BLaER1 (cell line): ENCODE data around the gene DSG1.
"Not testable (repeated sequence)": the region's sequence is repeated elsewhere in the genome, so short reads cannot be mapped to it uniquely, and the experiment has no call there.

Source experiments
- H3K27ac ChIP-seq: shearing (Covaris generic); formaldehyde crosslinking; 2 replicates; pipeline ENCODE4 v1.8.1; 2022
- H3K27me3 ChIP-seq: shearing (Covaris generic); formaldehyde crosslinking; 2 replicates; pipeline ENCODE4 v1.8.1; 2022
- H3K36me3 ChIP-seq: shearing (Covaris generic); formaldehyde crosslinking; 2 replicates; pipeline ENCODE4 v1.8.1; 2022
- H3K4me1 ChIP-seq: shearing (Covaris generic); formaldehyde crosslinking; 2 replicates; pipeline ENCODE4 v1.8.1; 2022
- H3K4me2 ChIP-seq: shearing (Covaris generic); formaldehyde crosslinking; 2 replicates; pipeline ENCODE4 v1.8.1; 2022
- H3K4me3 ChIP-seq: shearing (Covaris generic); formaldehyde crosslinking; 2 replicates; pipeline ENCODE4 v1.8.1; 2022
- H3K9ac ChIP-seq: shearing (Covaris generic); formaldehyde crosslinking; 2 replicates; pipeline ENCODE4 v1.8.1; 2022
- H3K9me3 ChIP-seq: shearing (Covaris generic); formaldehyde crosslinking; 2 replicates; pipeline ENCODE4 v1.8.1; 2022
- H4K20me1 ChIP-seq: shearing (Covaris generic); formaldehyde crosslinking; 2 replicates; pipeline ENCODE4 v1.8.1; 2022
- Cebpa-rat ChIP-seq: shearing (Covaris generic); IDR thresholded peaks from 2 replicates; pipeline ENCODE4 v1.8.1; 2022

Gene DSG1

DNA sequence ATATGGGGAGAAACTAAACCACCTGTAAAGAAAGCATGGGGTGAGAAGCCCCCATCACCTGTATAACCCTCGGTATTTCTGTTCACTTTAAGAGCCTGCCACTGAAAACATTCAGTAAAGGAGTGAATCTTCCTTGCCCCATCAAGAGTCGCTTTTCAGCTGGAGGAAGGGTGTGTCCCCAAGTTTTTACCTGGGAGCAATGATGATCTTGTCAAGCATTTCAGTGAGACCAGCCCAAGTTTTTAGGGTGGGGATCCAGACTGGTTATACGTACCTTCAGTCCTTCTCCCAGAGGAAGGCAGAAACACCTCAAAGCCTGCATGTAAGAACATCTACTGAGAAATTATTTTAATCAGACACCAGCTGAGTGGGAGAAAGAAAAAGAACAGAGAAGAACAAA is at the start of gene DSG1:
TSS of gene DSG1 (plus strand) at position 301 of the 400 bp plus-strand sequence. CDS start 141 bp downstream, outside the sequence.
- Histone ChIP-seq H3K36me3 (no peaks in the 10 kb centered on the region), H3K4me2 (no peak within 1 kb of the TSS), H3K9me3 (no peaks in the 10 kb centered on the region), H3K27me3 (no peaks in the 10 kb centered on the region), H3K4me3 (no peak within 1 kb of the TSS), H3K4me1 (no peaks in the 10 kb centered on the region), H3K27ac (no peak within 1 kb of the TSS), H4K20me1 (no peaks in the 10 kb centered on the region), H3K9ac (no peak within 1 kb of the TSS)
- no peak for TF ChIP-seq Cebpa-rat

DNA sequence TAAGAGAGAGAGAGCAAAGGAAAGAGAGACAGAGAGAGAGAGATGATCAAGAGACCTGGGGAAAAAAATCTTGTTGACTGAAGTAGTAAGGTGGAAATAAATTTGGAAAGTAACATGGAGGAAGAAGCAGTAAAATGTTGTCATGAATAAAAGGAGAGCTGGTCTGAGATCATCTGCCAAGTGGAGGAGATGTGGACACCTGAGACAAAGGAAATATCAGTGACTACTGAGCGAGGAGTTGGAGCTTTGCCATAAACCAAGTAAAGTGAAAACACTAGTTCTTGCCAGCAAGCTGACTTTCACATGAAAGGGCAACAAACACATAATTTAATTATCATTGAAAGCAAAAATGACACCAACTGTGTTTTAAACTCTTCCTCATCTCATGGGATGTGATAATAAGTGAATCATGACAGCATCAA is 49.0 kb upstream of the DSG1 start:
- Histone ChIP-seq H3K27me3 (no peaks in the 10 kb centered on the region), H3K4me3 (no peak overlapping the region), H3K4me2 (no peak overlapping the region), H3K4me1 (no peaks in the 10 kb centered on the region), H3K36me3 (no peaks in the 10 kb centered on the region), H3K9ac (no peak overlapping the region), H4K20me1 (no peaks in the 10 kb centered on the region), H3K27ac (no peak overlapping the region), H3K9me3 (no peaks in the 10 kb centered on the region)
- no peak for TF ChIP-seq Cebpa-rat

DNA sequence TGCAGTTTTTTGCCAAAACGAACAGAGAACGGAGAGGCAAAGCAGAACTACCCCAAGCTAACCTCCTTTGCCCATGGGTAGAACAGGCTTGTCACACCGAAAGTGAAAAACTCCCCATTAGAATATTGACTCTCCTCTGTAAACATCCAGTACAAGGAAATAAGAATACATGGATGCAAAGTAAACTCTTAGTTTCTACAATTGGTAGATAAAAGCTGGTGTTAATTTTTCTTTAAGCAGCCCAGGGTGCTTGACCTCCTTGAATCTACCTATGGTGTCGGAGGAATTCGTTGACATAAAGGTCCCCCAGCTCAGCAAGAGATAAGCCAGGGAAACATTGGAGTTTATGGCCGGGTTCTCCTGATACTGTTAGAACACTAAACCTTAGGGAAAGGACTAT is 48.4 kb upstream of the DSG1 start:
- Histone ChIP-seq H4K20me1 (no peaks in the 10 kb centered on the region), H3K9me3 (no peaks in the 10 kb centered on the region), H3K36me3 (no peaks in the 10 kb centered on the region), H3K4me3 (no peak overlapping the region), H3K27ac (no peak overlapping the region), H3K27me3 (no peaks in the 10 kb centered on the region), H3K9ac (no peak overlapping the region), H3K4me2 (no peak overlapping the region), H3K4me1 (no peaks in the 10 kb centered on the region)
- no peak for TF ChIP-seq Cebpa-rat

DNA sequence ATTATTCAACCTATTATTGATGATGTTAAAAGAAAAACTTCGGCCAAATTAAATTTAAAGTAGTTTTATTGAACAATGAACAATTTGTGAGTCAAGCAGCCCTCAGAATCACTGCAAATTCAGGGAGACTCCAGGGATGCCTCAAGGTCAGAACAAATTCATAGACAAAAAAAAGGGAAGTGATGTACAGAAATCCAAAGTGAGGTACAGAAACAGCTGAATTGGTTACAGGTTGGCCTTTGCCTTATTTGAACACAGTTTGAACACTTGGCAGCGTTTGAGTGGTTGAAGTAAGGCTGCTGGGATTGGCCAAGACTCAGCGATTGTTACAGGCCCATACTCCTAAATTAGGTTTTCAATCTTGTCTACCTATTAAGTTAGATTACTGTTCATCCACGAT is 47.4 kb upstream of the DSG1 start:
- Histone ChIP-seq H3K9me3 (no peaks in the 10 kb centered on the region), H4K20me1 (no peaks in the 10 kb centered on the region), H3K36me3 (no peaks in the 10 kb centered on the region), H3K27ac (no peak overlapping the region), H3K4me1 (no peaks in the 10 kb centered on the region), H3K4me2 (no peak overlapping the region), H3K4me3 (no peak overlapping the region), H3K27me3 (no peaks in the 10 kb centered on the region), H3K9ac (no peak overlapping the region)
- TF ChIP-seq Cebpa-rat: no peak

DNA sequence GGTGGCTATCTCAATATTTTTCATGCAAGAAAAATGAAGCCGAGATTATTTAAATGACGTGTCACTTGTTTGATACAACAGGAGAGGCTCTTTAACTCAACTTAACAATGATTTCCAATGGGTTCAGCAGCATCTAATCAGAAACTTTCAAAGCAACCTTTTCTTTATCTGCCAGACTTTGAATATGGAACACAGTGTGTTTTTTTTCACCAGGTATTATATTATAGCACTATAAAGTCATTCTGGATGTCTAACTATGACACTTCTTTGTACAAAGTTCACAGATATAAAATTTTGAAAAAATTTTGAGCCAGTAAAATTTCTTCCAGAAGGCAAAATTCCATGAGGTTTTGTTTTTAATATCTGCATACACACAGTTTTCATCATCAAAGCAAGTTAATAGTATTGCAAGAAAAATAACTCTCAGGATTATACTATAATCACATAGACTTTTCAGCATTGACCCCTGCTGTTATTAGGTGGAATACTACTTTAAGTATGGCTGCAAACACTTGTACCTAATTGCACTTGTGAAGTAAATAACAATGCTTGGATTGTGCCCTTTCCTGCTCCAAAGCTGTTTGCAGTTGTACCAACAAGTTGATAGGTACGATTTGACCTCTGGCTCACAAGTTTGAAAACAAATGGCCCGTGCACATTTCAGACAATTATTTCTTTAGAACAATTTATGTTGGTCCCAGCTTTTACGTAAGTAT is 44.0 kb upstream of the DSG1 start:
- no peaks in the 10 kb centered on the region for H3K4me1 ChIP-seq
- H3K4me2 ChIP-seq: no peak overlapping the region
- TF ChIP-seq Cebpa-rat: no peak

DNA sequence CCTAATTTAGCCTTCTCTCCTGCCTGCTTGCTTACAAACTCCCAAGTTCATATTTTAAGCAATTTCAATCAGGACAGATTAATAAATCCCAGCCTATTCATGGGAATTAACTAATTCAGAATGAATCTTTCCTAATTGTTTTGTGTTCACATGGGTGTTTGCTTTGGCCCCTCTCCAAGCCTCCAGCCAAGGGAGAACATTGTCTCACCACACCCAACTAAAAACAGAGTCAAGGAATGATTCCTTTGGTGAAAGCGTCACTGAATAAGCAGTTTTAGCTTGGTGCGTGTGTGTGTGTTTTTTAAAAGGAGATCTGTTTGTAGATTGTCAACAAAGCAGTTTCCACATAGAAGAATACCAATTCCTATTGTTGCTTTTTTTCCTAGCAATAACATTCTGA is 43.0 kb upstream of the DSG1 start:
- no peak overlapping the region for H3K27ac ChIP-seq
- H3K4me1 ChIP-seq: no peaks in the 10 kb centered on the region
- H3K9me3 ChIP-seq: no peaks in the 10 kb centered on the region
- H3K4me3 ChIP-seq: no peak overlapping the region
- no peak overlapping the region for H3K4me2 ChIP-seq
- no peaks in the 10 kb centered on the region for H4K20me1 ChIP-seq
- H3K9ac ChIP-seq: no peak overlapping the region
- TF ChIP-seq Cebpa-rat: no peak
- H3K27me3 ChIP-seq: no peaks in the 10 kb centered on the region
- no peaks in the 10 kb centered on the region for H3K36me3 ChIP-seq

More for the DNA sequence above, 44.0 kb upstream of the DSG1 start:
- H4K20me1 ChIP-seq: no peaks in the 10 kb centered on the region
- no peak overlapping the region for H3K27ac ChIP-seq
- no peaks in the 10 kb centered on the region for H3K36me3 ChIP-seq
- H3K9me3 ChIP-seq: no peaks in the 10 kb centered on the region
- no peak overlapping the region for H3K9ac ChIP-seq
- H3K27me3 ChIP-seq: no peaks in the 10 kb centered on the region
- H3K4me3 ChIP-seq: no peak overlapping the region

DNA sequence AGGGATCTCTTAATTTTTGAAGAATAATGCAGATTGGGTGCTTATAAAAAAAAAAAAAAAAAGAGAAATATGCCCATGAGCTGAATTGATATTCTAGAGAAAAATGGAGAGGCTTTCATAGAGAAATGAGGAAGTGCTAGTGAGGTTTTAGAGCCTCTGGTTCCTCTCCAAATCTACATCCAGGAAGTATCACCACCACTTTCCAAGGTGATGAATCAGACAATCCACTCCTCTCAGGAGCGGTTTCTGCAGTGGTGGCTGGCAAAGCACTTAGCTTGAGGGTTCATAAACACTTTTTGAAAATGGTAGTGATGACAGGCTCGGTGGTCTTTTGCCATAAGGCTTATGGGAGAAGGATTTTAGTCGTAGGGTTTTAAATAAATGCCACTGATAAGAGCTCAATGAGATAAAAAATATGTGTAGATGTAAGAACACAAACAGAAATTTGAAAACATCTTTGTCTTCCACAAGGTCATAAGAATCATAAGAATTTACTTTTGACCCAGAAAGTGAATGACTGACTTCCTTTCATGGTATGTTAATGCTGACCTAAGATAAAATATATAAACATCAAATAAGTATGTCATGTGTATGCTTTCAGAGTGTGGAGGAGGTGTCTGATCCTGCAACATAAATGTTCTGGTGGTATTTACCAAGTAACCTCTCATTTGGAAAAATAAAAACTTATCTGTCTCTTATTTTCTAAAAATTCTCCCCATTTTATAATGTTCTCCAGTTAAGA is 42.1 kb upstream of the DSG1 start:
- Histone ChIP-seq H3K9me3 (no peaks in the 10 kb centered on the region), H3K4me2 (no peak overlapping the region), H3K4me1 (no peaks in the 10 kb centered on the region), H3K27ac (no peak overlapping the region), H3K9ac (no peak overlapping the region), H4K20me1 (no peaks in the 10 kb centered on the region), H3K4me3 (no peak overlapping the region), H3K36me3 (no peaks in the 10 kb centered on the region), H3K27me3 (no peaks in the 10 kb centered on the region)
- no peak for TF ChIP-seq Cebpa-rat

DNA sequence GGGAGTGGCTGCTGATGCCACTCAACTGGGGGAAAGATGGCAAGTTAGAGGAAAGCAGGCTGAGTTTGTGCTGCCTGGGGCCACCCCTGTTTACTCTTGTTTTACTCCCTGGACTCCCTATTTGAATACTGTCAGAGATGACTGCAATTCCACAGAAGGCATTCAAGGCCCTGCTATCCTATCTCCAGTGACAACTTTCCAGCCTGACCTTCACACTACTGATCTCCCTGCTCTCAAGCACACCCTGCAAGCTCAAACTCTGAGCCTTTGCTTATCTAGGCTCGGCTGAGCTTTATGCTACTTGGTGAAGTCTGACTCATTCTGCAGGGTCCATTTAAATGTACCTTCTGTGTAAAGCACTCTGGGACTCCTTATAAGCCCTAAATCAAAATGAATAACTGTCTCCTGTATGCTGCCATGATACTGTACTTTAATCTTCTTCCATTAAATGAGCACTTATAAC is 39.3 kb upstream of the DSG1 start:
- no peak for TF ChIP-seq Cebpa-rat
- H3K27ac ChIP-seq: no peak overlapping the region
- no peaks in the 10 kb centered on the region for H3K9me3 ChIP-seq
- H3K4me2 ChIP-seq: no peak overlapping the region
- H4K20me1 ChIP-seq: no peaks in the 10 kb centered on the region
- H3K4me1 ChIP-seq: no peaks in the 10 kb centered on the region
- no peaks in the 10 kb centered on the region for H3K27me3 ChIP-seq
- H3K9ac ChIP-seq: no peak overlapping the region
- no peak overlapping the region for H3K4me3 ChIP-seq
- no peaks in the 10 kb centered on the region for H3K36me3 ChIP-seq

DNA sequence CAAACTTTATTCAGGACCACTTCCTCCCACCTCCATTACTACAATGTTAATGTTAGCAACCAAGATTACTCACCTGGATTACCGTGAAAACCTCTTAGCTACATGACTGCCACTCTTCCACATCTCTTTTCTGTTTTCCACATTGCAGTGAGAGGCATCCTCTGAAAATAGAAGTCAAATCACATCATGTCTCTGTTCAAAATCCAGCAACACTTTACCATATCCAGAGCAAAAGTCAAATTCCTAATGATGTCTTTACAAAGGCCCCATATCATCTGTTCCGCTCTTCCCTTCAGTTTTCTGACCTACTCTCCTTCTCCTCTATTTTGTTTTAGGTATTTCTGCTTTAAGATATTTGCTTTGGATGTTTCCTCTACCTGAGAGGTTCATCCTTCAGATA is 37.5 kb upstream of the DSG1 start:
- Histone ChIP-seq H3K27me3 (no peaks in the 10 kb centered on the region), H3K9ac (no peak overlapping the region), H3K9me3 (no peaks in the 10 kb centered on the region), H4K20me1 (no peaks in the 10 kb centered on the region), H3K4me1 (no peaks in the 10 kb centered on the region), H3K27ac (no peak overlapping the region), H3K4me2 (no peak overlapping the region), H3K36me3 (no peaks in the 10 kb centered on the region), H3K4me3 (no peak overlapping the region)
- no peak for TF ChIP-seq Cebpa-rat

DNA sequence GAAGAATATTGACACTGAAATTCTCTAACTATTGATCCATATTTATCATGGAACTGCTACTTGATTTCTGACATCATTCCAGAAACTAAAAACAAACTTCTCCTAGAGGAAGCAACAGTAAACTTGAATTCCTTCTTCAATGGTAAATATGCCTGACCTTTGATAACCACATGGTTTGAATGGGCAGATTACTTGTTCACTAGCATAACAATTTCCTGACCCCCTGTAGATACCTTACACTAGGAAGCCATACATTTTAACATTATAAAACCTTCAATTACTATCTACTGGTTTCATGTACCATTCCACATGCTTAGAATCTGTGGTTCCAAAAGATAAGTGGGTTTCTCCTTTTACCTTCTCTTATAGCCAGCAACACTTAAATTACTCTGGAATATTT is 36.5 kb upstream of the DSG1 start:
- H3K4me3 ChIP-seq: no peak overlapping the region
- H3K36me3 ChIP-seq: no peaks in the 10 kb centered on the region
- no peaks in the 10 kb centered on the region for H4K20me1 ChIP-seq
- no peak overlapping the region for H3K27ac ChIP-seq
- H3K27me3 ChIP-seq: no peaks in the 10 kb centered on the region
- H3K9ac ChIP-seq: no peak overlapping the region
- no peaks in the 10 kb centered on the region for H3K9me3 ChIP-seq
- no peak for TF ChIP-seq Cebpa-rat
- no peak overlapping the region for H3K4me2 ChIP-seq
- H3K4me1 ChIP-seq: no peaks in the 10 kb centered on the region

DNA sequence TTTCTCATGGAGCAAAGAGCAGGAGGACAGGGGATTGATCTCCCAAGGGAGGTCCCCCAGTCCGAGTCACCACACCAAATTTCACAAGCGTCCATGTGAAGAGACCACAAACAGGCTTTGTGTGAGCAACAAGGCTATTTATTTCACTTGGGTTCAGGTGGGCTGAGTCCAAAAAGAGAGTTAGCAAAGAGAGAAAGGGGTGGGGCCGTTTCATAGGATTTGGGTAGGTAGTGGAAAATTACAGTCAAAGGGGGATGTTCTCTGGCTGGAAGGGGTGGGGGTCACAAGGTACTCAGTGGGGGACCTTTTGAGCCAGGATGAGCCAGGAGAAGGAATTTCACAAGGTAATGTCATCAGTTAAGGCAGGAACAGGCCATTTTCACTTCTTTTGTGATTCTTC is 28.5 kb upstream of the DSG1 start:
- H3K9me3 ChIP-seq: peaks cover 24% of the 10 kb centered on the region
- H4K20me1 ChIP-seq, H3K36me3 ChIP-seq, H3K9ac ChIP-seq, H3K4me2 ChIP-seq, H3K4me3 ChIP-seq, H3K27me3 ChIP-seq, H3K27ac ChIP-seq, H3K4me1 ChIP-seq: not testable (repeated sequence)
